GM20431 (cell line): ENCODE measurements around the gene GMFB.
"Not testable (repeated sequence)": the region's sequence is repeated elsewhere in the genome, so short reads cannot be mapped to it uniquely, and the experiment has no call there.

Experiments used
- in situ Hi-C: fragments of 300-500 bp; cut with MseI, MboI; formaldehyde crosslinking; loops from one replicate; pipeline ENCODE4 v1.15.0; 2020; ENCODE audit warnings: low sequenced_read_pairs; ENCODE audit not compliant: unreplicated experiment

The GMFB gene

DNA sequence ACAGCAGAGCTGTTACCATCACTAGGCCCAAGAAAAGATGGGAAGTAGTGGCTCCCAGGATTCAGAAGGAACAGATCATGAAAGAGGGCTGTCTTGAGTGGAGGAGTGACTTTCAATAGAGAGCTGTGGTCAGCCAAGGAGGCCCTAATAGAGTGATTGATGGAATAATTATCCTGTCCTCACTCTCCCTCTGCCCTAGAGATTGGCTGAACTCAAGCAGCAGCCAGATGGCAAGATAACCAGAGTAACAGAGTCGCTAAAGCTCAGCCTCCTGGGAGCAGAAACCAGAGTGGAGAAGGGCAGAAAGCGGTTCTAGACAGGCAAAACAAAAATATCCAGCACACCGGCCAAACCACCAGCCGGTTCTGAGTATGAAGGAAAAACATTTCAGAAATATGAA, 23.1 kb downstream of the GMFB start:
- in situ Hi-C loops, result no loop called here

DNA sequence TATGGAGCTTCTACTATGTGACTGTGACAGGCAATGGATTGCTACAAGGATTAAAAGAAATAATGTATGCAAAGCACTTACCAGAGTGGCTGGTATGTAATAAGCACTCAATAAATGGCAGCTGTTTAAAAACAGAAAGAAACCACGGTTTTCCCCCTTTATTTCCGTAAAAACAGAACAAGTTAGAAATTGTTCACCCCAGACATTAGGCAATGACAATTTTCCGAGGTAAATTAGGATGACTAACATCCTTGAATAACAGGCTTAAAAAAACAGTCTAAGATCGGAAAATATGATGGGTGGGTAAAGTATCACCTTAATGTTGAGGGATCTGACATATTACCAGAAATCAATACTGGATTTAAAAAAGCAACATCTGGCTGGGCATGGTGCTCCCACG, 26.7 kb downstream of the GMFB start:
- in situ Hi-C loops, result no loop called here

DNA sequence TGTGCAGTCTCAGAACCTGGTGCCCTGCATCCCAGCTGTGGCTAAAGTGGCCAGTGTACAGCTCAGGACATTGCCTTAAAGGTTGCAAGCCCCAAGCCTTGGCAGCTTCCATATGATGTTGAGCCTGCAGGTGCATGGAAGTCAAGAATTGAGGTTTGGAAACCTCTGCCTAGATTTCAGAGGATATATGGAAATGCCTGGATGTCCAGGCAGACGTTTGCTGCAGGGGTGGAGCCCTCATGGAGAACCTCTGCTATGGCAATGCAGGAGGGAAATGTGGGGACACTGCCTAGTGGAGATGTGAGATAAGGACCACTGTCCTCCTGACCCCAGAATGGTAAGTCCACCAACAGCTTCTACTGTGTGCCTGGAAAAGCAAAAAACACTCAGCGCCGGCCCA, 29.7 kb downstream of the GMFB start:
- in situ Hi-C loops, result no loop called here

DNA sequence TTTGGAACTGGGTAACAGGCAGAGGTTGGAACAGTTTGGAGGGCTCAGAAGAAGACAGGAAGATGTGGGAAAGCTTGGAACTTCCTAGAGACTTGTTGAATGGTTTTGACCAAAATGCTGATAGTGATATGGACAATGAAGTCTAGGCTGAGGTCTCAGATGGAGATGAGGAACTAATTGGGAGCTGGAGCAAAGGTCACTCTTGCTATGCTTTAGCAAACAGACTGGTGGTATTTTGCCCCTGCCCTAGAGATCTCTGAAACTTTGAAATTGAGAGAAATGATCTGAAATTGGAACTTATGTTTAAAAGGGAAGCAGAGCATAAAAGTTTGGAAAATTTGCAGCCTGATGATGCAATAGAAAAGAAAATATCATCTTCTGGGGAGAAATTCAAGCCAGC, 30.2 kb downstream of the GMFB start:
- in situ Hi-C loops, result not testable (repeated sequence)

DNA sequence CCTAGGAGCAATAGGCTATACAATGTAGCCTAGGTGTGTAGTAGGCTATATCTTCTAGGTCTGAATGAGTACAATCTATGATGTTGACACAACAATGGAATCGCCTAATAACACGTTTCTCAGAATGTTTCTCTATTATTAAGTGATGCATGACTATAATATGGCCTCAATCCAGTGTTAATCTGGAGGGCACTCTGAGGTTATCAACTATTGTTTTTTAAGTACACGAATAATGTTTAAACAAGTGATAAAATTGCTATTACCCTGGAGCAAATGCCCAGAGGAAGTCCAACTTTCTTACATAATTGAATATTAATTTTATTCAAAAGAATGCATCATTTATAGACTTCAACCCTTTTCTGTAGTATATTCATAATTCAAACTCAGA, 31.2 kb downstream of the GMFB start:
- in situ Hi-C loops, result no loop called here

- in situ Hi-C loops, result not testable (repeated sequence)
Observed at GRCh38 chr14:54456820-54457608, 31.8 kb downstream of the GMFB start.

- in situ Hi-C loops, result no loop called here
Observed at GRCh38 chr14:54455363-54455762, 33.4 kb downstream of the GMFB start.

DNA sequence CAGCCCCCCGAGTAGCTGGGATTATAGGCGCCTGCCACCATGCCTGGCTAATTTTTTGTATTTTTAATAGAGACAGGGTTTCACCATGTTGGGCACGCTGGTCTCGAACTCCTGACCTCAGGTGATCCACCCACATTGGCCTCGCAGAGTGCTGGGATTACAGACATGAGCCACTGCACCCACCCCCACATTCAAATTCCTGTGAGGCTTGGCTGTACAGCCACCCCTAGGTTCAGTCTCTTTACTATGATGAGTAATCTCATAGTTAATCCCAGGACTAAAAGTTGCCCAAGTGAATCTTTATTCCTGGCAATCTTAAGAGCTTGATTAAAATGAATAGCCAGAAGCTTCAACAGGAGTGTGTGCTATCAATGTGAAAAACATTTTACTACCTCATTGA, 34.8 kb downstream of the GMFB start:
- in situ Hi-C loops, result not testable (repeated sequence)

- in situ Hi-C loops, result no loop called here
Observed at GRCh38 chr14:54453252-54453651, 35.5 kb downstream of the GMFB start.

DNA sequence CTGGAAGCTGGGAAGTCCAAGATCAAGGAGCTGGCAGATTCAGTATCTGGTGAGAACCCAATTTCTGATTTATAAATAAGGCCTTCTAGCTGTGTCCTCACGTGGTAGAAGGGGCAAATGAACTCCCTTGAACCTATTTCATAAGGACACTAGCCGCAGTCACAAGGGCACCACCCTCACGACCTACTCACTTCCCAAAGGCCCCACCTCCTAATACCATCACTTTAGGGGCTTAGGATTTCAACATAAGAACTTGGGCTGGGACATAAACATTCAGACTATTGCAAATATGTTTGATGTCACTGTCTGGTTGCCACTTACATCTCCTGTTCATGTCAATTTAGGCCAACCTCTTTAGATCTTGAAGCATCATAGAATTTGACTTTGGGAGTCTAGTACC, 36.8 kb downstream of the GMFB start:
- in situ Hi-C loops, result no loop called here

GRCh38 chr14:54451121-54451601, 37.6 kb downstream of the GMFB start:
- in situ Hi-C loops, result no loop called here

GRCh38 chr14:54450535-54450934, 38.2 kb downstream of the GMFB start:
- in situ Hi-C loops, result no loop called here

GRCh38 chr14:54447231-54447692, 41.5 kb downstream of the GMFB start:
- in situ Hi-C loops, result no loop called here

GRCh38 chr14:54446161-54446693, 42.6 kb downstream of the GMFB start:
- in situ Hi-C loops, result no loop called here

DNA sequence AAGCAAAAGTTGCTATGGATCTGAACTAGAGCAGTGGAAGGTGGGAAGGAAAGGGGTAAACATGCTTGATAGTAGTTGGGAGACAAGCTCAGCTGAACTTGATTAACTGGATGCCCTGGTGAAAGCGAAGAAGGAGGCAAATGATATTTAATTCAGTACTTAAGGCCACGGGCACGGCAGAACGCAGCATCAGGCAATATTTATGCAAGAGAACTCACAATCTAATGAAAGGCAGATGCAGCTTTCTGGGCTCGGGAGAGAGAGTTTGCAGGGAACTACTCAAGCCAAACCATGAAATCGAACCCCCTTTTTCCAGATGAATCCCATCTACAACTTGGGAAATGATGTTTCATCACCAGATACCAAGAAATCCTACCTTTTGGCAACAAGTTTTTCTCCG, 44.1 kb downstream of the GMFB start:
- in situ Hi-C loops, result no loop called here

DNA sequence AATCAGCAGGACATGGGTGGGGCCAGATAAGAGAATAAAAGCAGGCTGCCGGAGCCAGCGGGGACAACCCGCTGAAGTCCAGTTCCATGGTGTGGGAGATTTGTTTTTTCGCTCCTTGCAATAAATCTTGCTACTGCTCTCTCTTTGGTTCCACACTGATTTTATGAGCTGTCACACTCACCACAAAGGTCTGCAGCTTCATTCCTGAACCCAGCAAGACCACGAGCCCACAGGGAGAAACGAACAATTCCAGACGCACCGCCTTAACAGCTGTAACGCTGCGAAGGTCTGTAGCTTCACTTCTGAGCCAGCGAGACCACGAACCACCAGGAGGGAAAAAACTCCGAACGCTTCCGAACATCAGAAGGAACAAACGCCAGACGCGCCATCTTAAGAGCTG, 44.8 kb downstream of the GMFB start:
- in situ Hi-C loops, result no loop called here

GRCh38 chr14:54442961-54443360, 45.8 kb downstream of the GMFB start:
- in situ Hi-C loops, result not testable (repeated sequence)

DNA sequence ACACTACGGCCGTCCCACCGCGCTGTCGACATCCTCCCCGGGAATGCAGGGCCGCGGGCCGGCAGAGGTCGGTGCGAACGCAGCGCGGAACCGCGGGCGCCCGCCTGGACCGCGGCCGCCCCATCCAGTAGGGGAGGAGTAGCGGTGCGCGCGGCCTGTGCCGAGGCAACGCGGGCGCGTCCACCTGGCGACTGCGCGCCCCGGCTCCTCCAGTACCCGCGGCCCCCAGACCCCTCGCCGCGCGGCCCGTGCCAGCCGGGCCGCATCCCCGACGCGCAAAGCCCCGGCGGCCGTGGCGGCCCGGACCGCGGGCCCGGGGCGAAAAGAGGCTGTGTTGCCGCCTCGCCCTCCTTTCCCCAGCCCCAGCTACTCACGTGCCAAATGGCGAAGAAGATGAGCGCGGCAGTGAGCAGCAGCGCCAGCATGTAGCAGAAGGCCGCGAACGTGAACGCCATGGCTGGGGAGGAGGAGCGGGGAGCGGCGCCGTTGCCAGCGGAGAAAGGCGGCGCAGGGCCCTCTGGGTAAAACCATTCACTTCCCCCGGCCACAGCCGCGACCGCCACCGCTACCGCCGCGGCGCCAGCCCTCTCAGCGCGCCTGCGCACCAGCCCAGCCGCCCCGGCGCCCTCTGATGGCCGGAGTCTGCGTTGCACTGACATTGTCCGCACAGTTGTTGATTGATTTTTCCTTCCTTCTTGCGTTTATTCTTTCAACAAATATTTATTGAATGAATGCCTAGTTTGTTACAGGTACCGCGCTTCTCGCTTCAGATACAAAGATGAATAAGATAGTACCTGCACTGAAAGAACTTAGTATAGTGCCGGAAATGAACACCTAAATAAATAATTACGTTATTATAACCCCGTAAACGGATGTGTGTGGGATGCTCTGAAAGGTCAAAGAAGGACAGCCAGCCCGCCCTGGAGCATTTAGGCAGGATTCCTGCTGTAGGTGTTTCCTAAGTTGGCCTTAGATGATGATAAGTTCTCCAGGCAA, 47.6 kb downstream of the GMFB start, which contains the start of gene CNIH1:
Gene CNIH1 (minus strand): TSS at position 502 of the 996 bp plus-strand sequence. CDS start 47 bp downstream, at position 455.
- in situ Hi-C loops, result no loop called here

DNA sequence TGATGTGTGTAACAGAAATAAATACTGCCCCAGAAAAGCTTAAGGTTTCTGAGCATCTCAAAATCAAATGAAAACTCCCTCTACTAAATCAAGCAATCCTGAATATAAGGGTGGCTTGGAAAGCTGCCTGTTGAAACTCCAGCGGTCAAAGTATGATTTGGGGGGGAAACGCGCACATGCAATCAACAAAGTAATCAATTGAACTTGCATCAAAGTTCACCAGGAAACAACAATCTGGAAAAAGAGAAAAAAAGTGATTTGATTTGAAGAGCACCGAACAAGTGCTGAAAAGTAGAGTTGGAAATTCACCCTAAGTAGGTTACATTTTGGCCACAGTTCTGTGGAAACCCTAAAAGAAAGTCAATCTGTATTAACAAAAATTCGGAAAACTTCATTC, 48.3 kb downstream of the GMFB start:
- in situ Hi-C loops, result no loop called here

DNA sequence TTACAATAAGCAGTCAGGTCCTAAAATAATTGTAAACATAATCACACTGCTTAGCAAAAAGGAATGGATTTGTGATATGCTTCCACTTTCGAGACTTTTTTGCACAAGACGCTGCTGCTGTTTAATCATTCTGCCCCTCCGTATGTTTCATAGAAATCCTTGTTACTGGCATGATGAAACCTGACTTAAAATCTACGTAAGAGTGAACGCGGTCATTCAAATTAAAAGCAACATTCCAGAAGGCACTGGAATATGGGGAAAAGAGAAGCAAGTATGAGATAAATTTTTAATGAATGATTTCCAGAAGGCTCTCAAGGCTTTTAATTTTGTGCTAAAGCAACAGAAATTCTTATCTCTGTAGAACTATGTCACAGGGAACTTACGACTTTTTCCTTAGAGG, 48.7 kb downstream of the GMFB start:
- in situ Hi-C loops, result no loop called here
